PFSK-1 (cell line): Measurements from ENCODE around the gene DLGAP5.

Source experiments
- FOXP2 ChIP-seq: optimal IDR thresholded peaks from 2 replicates; pipeline ENCODE3; 2011; ENCODE audit warnings: borderline replicate concordance, control low read depth, inconsistent platforms; ENCODE audit not compliant: insufficient read depth; ENCODE audit errors: extremely low read length, extremely low read depth
- POLR2AphosphoS5 ChIP-seq: IDR thresholded peaks from 2 replicates; pipeline ENCODE4 v1.6.1; 2012; ENCODE audit warnings: low read depth, mild to moderate bottlenecking, control low read depth, low read length, moderate library complexity
- SIN3A ChIP-seq: IDR thresholded peaks from 2 replicates; pipeline ENCODE4 v1.6.1; 2012; ENCODE audit warnings: mild to moderate bottlenecking, low read length, moderate library complexity, borderline replicate concordance; ENCODE audit not compliant: insufficient read depth
- TAF1 ChIP-seq: IDR thresholded peaks from 2 replicates; pipeline ENCODE4 v1.6.1; 2012; ENCODE audit warnings: low read length, control low read depth, borderline replicate concordance; ENCODE audit not compliant: insufficient read depth
- TF ChIP-seq, protein P1 (sequence below), 2 experiments: IDR thresholded peaks; 2 replicates each; pipeline versions ENCODE4 v1.6.1 to v1.8.0; 2011 to 2012; ENCODE audit warnings: low read depth in 2 of 2, low read length in 2 of 2, control low read depth in 1 of 2, inconsistent platforms in 1 of 2, mild to moderate bottlenecking in 1 of 2, moderate library complexity in 1 of 2; ENCODE audit not compliant: insufficient read depth in 1 of 2

DLGAP5 gene

DNA sequence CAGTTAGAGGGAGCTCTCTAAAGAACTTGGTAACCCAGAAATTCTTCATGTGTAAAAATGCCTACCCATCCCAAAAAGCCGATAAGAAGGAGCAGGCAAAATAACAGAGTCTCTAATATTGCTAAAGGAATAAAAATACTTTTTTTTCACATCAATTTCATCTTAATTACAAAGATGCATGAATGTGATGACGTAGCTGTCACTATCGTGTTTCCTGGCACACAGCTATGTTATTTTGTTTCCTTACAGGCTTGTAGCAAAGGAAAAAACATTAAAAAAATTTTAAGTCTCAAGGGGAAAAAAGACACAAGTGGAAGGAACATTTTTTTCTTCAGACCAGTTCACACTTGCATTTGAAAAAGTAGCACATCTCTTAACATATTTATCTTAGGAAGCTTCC, 72.6 kb downstream of the DLGAP5 start:
- TF ChIP-seq SIN3A: no peak
- no peak for TF ChIP-seq TAF1

DNA sequence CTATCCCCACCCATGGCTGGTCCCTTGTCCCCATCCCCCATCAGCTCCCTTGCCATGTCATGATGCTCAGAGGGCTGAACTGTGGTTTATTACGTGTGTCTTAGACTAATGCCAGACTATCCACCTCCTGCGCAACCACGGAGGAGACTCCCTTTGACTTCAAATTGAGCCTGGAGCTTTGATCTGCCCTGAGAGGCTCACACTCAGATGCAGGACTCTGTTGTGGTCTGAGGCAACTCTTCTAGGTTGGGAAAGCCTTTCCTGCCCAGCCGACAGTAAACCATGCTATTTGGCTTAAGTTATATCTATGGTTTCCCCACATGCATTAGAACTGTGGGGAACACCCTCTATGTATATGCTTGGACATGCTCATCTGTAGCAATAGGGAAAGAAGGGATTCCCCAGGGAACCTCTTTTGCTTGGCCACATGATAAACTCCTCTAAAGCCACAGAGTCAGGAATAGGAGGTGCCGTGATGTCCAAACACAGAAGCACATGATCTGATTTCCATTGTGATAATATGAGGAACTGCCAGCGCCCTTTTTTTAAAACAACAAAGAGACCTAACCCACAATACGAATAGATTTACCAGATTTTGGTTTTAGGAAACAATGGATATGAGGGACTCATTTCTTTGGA, 73.5 kb downstream of the DLGAP5 start:
- no peak for TF ChIP-seq FOXP2
- TF ChIP-seq POLR2AphosphoS5: no peak
- TF ChIP-seq, protein P1, sequence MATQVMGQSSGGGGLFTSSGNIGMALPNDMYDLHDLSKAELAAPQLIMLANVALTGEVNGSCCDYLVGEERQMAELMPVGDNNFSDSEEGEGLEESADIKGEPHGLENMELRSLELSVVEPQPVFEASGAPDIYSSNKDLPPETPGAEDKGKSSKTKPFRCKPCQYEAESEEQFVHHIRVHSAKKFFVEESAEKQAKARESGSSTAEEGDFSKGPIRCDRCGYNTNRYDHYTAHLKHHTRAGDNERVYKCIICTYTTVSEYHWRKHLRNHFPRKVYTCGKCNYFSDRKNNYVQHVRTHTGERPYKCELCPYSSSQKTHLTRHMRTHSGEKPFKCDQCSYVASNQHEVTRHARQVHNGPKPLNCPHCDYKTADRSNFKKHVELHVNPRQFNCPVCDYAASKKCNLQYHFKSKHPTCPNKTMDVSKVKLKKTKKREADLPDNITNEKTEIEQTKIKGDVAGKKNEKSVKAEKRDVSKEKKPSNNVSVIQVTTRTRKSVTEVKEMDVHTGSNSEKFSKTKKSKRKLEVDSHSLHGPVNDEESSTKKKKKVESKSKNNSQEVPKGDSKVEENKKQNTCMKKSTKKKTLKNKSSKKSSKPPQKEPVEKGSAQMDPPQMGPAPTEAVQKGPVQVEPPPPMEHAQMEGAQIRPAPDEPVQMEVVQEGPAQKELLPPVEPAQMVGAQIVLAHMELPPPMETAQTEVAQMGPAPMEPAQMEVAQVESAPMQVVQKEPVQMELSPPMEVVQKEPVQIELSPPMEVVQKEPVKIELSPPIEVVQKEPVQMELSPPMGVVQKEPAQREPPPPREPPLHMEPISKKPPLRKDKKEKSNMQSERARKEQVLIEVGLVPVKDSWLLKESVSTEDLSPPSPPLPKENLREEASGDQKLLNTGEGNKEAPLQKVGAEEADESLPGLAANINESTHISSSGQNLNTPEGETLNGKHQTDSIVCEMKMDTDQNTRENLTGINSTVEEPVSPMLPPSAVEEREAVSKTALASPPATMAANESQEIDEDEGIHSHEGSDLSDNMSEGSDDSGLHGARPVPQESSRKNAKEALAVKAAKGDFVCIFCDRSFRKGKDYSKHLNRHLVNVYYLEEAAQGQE (IDR thresholded peaks at IDR 0.05; ENCODE audit: insufficient read depth in 1 of 2, low read depth in 2 of 2, low read length in 2 of 2): no peak
- no peak for TF ChIP-seq SIN3A
- TF ChIP-seq TAF1: no peak

DNA sequence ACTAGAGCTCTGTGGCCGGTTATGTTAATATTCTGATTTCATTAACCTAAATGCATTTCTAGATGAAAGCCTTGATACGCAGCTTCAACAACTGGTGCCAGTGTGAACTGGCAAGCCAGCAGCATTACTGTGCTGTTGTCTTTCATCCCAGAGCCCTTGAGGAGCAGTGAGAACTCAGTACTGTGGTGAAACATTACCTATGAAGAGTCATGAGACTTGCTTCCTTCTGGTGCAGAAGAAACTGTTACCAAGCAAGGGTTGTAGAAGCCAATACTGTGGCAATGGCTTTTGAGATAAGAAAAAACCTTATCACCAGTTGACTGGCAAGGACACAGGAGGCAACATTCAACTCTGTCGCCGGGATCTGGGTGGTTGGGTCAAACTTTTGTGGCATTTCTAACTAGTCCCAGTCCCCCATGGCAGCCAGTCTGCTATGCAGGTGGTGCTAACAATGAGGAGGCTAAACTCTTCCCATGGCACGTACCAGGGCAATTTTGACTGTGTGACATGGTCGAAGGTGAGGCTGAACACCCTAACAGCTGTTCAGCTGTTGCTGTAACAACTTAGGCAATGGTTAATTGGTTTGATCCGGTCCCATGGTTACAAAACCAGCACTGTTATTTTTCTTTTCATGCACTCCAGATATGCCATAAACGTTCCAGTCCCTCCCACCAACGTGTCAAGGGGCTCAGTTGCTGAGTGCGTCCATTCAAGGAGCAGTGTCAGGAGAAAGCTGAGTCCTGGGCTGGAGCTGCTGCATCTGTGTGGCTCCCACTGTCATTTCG, 74.9 kb downstream of the DLGAP5 start:
- TF ChIP-seq TAF1 (no peak), SIN3A (no peak), POLR2AphosphoS5 (no peak)
- TF ChIP-seq, protein P1 (IDR thresholded peaks at IDR 0.05; ENCODE audit: insufficient read depth in 1 of 2, low read depth in 2 of 2, low read length in 2 of 2): no peak

DNA sequence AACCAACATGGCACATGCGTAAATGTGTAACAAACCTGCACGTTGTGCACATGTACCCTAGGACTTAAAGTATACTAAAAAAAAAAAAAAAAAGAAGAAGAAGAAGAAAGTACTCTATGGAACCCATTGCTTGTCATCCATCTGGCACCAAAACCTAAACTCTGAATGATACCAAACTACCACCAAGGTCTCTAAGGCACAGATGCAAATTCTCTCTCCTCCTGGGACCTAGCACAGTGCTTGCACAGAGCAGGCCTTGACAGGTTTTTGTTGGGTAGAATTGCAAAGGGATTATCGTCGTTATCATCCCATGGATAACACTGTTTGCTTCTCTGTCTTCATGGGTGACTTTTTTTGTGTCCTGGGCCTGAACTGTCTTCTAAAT, 75.5 kb downstream of the DLGAP5 start:
- TF ChIP-seq, protein P1 (IDR thresholded peaks at IDR 0.05; ENCODE audit: insufficient read depth in 1 of 2, low read depth in 2 of 2, low read length in 2 of 2): no peak
- no peak for TF ChIP-seq FOXP2
- no peak for TF ChIP-seq POLR2AphosphoS5
- TF ChIP-seq SIN3A: no peak

DNA sequence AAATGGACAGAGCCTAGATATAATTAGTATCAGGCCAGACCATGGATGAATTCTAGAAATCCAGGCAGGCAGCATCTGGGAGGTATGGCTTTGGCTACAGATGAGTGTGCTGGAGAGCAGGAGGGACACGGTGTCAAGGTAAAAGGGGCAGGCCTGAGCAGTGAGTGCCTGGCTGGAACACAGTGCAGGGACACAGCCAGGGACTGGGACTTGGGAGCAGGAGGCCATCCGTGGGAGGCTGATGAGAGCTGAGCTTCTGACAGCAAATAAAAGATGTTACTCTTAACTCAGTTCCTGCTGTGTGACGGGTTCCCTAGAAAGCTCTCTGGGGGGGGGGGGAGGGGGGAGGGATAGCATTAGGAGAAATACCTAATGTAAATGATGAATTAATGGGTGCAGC, 75.9 kb downstream of the DLGAP5 start:
- TF ChIP-seq FOXP2 (no peak), POLR2AphosphoS5 (no peak), SIN3A (no peak), TAF1 (no peak)
- TF ChIP-seq, protein P1 (IDR thresholded peaks at IDR 0.05; ENCODE audit: insufficient read depth in 1 of 2, low read depth in 2 of 2, low read length in 2 of 2): no peak
